ENCODE measurements around the gene CHRFAM7A.
"Not testable (repeated sequence)": the region's sequence is repeated elsewhere in the genome, so short reads cannot be mapped to it uniquely, and the experiment has no call there.

The CHRFAM7A gene

GRCh38 chr15:30392766-30393663 is at the start of gene CHRFAM7A:
CHRFAM7A (minus strand) TSS chr15:30393540; CDS start chr15:30383351, 10,189 bp downstream.
- H3K27me3 Mint-ChIP-seq (ENCODE audit: low read depth); H3K27ac Mint-ChIP-seq; H3K4me3 Mint-ChIP-seq; H3K9me3 Mint-ChIP-seq; H3K36me3 Mint-ChIP-seq (ENCODE audit: low read depth); H3K4me1 Mint-ChIP-seq: not testable (repeated sequence)

DNA sequence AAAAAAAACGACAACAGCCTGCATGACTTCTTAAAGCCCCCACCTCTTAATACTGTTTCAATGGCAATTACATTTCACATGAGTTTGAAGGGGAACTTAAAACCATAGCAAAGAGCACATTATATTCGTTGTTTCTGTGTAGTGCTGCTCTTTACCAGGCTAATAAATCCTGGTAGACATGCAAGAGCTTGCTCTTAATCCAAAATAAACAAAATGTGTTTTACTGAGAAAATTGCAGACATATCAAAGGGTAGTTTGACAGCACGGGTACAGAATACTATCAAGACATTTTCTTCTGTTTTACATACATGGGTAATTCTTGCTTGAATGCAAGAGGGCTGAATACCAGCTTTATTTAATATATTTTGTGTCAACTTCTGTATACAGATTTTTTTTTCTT is 45.0 kb upstream of the CHRFAM7A start:
- H3K9me3 Mint-ChIP-seq; H3K4me3 Mint-ChIP-seq; H3K36me3 Mint-ChIP-seq (ENCODE audit: low read depth); H3K4me1 Mint-ChIP-seq; H3K27ac Mint-ChIP-seq; H3K27me3 Mint-ChIP-seq (ENCODE audit: low read depth): not testable (repeated sequence)

GRCh38 chr15:30435878-30436277 is 42.5 kb upstream of the CHRFAM7A start:
- not testable (repeated sequence) for H3K4me3 Mint-ChIP-seq; H3K36me3 Mint-ChIP-seq (ENCODE audit: low read depth); H3K9me3 Mint-ChIP-seq; H3K27ac Mint-ChIP-seq; H3K4me1 Mint-ChIP-seq; H3K27me3 Mint-ChIP-seq (ENCODE audit: low read depth)

- H3K27me3 Mint-ChIP-seq (ENCODE audit: low read depth); H3K4me1 Mint-ChIP-seq; H3K4me3 Mint-ChIP-seq; H3K27ac Mint-ChIP-seq; H3K9me3 Mint-ChIP-seq; H3K36me3 Mint-ChIP-seq (ENCODE audit: low read depth): not testable (repeated sequence)
Measured at GRCh38 chr15:30420723-30421122, 27.4 kb upstream of the CHRFAM7A start.

DNA sequence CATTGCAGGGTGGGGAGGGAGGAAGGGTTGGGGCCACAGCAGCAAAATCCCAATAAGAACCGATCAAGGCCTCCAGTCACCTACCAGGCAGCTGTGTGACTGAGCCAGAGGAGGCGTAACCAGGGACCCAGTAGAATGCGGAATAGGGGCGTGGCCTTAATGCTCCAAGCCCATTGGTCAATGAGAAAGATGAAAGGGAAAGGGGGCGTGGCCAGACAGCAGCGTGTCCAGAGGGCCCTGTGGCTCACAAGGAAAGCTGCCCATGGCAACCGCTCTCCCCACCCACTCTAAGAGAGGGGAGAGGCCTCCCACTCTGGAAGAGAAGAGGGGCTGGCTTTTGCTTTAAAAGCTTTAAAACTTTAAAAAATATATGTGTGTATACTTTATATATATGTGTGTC is 20.8 kb upstream of the CHRFAM7A start, which contains the start of gene GOLGA8R:
TSS of gene GOLGA8R (minus strand) at position 101 of the 400 bp plus-strand sequence. CDS start at position 3, 98 bp downstream.
- not testable (repeated sequence) for H3K27ac Mint-ChIP-seq; H3K4me3 Mint-ChIP-seq; H3K27me3 Mint-ChIP-seq (ENCODE audit: low read depth); H3K4me1 Mint-ChIP-seq; H3K36me3 Mint-ChIP-seq (ENCODE audit: low read depth); H3K9me3 Mint-ChIP-seq

- H3K27me3 Mint-ChIP-seq (ENCODE audit: low read depth); H3K4me1 Mint-ChIP-seq; H3K36me3 Mint-ChIP-seq (ENCODE audit: low read depth); H3K9me3 Mint-ChIP-seq; H3K27ac Mint-ChIP-seq; H3K4me3 Mint-ChIP-seq: not testable (repeated sequence)
Measured at GRCh38 chr15:30407636-30408035, 14.3 kb upstream of the CHRFAM7A start.

GRCh38 chr15:30398988-30399387 is 5.6 kb upstream of the CHRFAM7A start:
- not testable (repeated sequence) for H3K4me3 Mint-ChIP-seq, H3K4me1 Mint-ChIP-seq, H3K27ac Mint-ChIP-seq

GRCh38 chr15:30393664-30393991 is 288 bp upstream of the CHRFAM7A start:
- H3K27me3 Mint-ChIP-seq (ENCODE audit: low read depth); H3K9me3 Mint-ChIP-seq; H3K4me3 Mint-ChIP-seq; H3K27ac Mint-ChIP-seq; H3K4me1 Mint-ChIP-seq; H3K36me3 Mint-ChIP-seq (ENCODE audit: low read depth): not testable (repeated sequence)

More at GRCh38 chr15:30398988-30399387, 5.6 kb upstream of the CHRFAM7A start:
- TF ChIP-seq CTCF (IDR thresholded peaks at IDR 0.05; ENCODE audit: unreplicated experiment in 3 of 3) = peak; percentile 24 to 41 (median 26)
- H3K36me3 Mint-ChIP-seq (ENCODE audit: low read depth); H3K9me3 Mint-ChIP-seq; H3K27me3 Mint-ChIP-seq (ENCODE audit: low read depth): not testable (repeated sequence)

GRCh38 chr15:30386318-30386887 is 6.9 kb downstream of the CHRFAM7A start:
- not testable (repeated sequence) for H3K27ac Mint-ChIP-seq; H3K36me3 Mint-ChIP-seq (ENCODE audit: low read depth); H3K4me1 Mint-ChIP-seq; H3K4me3 Mint-ChIP-seq; H3K27me3 Mint-ChIP-seq (ENCODE audit: low read depth); H3K9me3 Mint-ChIP-seq

DNA sequence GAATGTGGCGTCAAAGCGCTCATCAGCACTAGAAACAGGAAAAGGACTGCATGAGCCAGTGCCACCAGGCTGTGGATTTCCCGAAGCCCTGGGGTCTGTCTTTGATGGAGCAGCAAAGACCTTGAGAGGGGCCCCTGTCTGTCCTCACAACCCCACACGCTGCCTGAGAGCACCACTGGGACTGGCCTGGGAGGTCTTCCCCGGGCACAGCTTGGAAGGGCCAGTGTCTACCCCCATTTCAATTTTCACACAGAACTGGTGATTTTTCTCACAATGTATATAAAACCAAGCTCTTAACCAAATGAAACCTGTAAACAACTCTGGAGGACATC is 16.3 kb downstream of the CHRFAM7A start:
- not testable (repeated sequence) for H3K36me3 Mint-ChIP-seq (ENCODE audit: low read depth); H3K27me3 Mint-ChIP-seq (ENCODE audit: low read depth); H3K4me1 Mint-ChIP-seq; H3K27ac Mint-ChIP-seq; H3K4me3 Mint-ChIP-seq; H3K9me3 Mint-ChIP-seq

DNA sequence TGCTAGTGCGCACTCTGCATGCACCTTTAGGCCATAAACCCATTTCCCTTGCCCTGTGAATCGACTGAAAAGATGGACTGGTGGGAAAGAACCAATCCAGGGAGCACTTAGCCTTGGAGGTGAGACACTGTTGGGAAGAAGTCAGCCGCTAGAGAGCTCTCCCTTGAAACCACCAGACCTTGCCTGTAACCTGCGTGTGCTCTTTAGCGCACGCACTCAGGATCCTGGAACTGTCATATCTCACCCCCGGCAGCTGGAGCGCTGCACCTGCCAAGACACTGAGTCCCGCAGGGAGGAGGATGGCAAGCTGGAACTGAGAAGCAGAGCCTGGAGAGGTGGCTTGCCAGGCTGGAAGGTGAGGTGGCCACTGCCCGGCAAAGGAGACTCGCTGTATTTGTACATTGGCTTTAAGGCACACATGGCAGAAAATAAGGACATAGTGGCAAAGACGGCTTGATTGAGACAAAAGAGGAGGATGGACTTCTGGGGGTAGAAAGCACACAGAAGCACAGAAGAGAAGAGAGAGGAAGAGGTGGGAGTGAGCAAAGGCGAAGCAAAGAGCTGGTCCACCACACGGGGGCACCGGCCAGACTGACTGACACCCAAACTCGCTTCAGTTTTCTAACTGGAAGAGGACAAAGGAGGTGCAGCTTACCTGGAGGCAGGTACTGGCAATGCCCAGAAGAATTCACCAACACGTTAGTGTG is 16.8 kb downstream of the CHRFAM7A start:
- not testable (repeated sequence) for H3K27ac Mint-ChIP-seq; H3K4me1 Mint-ChIP-seq; H3K36me3 Mint-ChIP-seq (ENCODE audit: low read depth); H3K27me3 Mint-ChIP-seq (ENCODE audit: low read depth); H3K4me3 Mint-ChIP-seq; H3K9me3 Mint-ChIP-seq

GRCh38 chr15:30375872-30376271 is 17.5 kb downstream of the CHRFAM7A start:
- H3K27ac Mint-ChIP-seq = peak overlapping the region in 1 of 3 experiments; percentile 6
- not testable (repeated sequence) for H3K4me1 Mint-ChIP-seq; H3K4me3 Mint-ChIP-seq; H3K27me3 Mint-ChIP-seq (ENCODE audit: low read depth); H3K36me3 Mint-ChIP-seq (ENCODE audit: low read depth); H3K9me3 Mint-ChIP-seq

DNA sequence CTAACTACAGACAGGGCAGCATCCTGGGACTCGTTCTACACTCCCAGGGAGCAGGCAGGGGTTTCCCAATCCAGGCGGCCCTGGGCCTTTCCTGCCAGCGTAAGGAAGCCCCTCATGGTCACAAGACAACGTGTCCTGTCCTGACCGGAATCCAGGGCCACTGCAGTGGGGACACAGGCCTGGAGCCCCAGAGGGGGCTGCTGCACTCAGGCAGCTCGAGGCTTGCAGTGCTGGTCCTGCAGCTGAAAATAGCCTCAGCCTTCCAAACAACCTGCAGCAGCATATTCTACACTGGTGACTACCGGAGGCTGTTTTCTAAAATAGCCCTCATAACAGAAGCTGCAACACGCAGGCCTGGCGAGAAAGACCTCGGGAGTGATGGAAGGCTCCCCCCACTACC is 18.5 kb downstream of the CHRFAM7A start:
- not testable (repeated sequence) for H3K4me1 Mint-ChIP-seq; H3K27me3 Mint-ChIP-seq (ENCODE audit: low read depth); H3K9me3 Mint-ChIP-seq; H3K4me3 Mint-ChIP-seq; H3K36me3 Mint-ChIP-seq (ENCODE audit: low read depth); H3K27ac Mint-ChIP-seq

DNA sequence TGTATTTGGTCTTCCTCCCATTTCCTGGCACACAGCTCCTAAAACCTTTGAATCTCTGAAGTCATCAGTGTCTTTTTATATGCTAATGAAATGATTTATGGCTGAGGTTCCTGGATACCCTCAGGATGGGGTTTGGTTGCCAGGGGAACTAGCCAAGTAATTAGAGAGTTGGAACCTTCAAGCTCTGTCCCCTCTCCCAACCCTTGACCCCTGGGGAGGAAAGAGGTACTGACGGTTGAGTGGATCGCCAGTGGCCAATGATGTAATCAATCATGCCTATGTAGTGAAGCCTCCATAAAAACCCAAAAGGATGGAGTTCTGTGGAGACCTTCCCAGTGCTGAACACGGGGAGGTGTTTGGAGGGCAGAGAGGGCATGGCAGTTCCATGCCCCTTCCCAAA is 25.1 kb downstream of the CHRFAM7A start:
- H3K4me1 Mint-ChIP-seq; H3K27ac Mint-ChIP-seq; H3K27me3 Mint-ChIP-seq (ENCODE audit: low read depth); H3K9me3 Mint-ChIP-seq; H3K36me3 Mint-ChIP-seq (ENCODE audit: low read depth); H3K4me3 Mint-ChIP-seq: not testable (repeated sequence)

All from nephron (organoid).